GM21529 (cell line): Measurements from ENCODE around the gene IL37.
A peak's percentile ranks its signal among the peaks of the same experiment; 100 is the strongest.
"Not testable (repeated sequence)": the region's sequence is repeated elsewhere in the genome, so short reads cannot be mapped to it uniquely, and the experiment has no call there.

ENCODE experiments used
- ATAC-seq: cut with Tn5 transposase; IDR thresholded peaks from one replicate; pipeline ENCODE4 v1.9.1; 2021; ENCODE audit not compliant: unreplicated experiment

Gene IL37

GRCh38 chr2:112920923-112921532 is 10.1 kb downstream of the IL37 start:
- no peak for ATAC-seq

DNA sequence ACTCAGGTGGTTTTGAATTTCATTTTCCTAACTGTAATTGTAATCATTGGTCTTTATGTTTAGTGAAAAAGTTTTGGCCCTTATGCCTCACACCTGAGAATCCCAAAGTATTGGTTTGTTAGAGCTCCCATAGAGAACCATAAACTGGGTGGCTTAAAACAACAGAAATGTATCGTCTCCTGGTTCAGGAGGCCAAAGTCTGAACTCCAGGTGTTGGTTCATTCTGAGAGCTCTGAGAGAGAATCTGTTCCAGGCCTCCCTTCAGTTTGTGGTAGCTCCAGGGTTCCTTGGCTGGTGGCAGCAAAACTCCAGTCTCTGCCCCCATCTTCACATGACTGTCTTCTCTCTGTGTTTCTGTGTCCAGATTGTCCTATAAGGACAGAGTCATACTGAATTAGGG is 11.0 kb downstream of the IL37 start:
- ATAC-seq = no peak

- no peak for ATAC-seq
These were observed 12.4 kb downstream of the IL37 start for GRCh38 chr2:112923237-112923966.

GRCh38 chr2:112923967-112924338 is 13.0 kb downstream of the IL37 start:
- ATAC-seq = no peak

- no peak for ATAC-seq
These were observed 13.4 kb downstream of the IL37 start for GRCh38 chr2:112924360-112924759.

GRCh38 chr2:112924821-112925220 is 13.9 kb downstream of the IL37 start:
- no peak for ATAC-seq

DNA sequence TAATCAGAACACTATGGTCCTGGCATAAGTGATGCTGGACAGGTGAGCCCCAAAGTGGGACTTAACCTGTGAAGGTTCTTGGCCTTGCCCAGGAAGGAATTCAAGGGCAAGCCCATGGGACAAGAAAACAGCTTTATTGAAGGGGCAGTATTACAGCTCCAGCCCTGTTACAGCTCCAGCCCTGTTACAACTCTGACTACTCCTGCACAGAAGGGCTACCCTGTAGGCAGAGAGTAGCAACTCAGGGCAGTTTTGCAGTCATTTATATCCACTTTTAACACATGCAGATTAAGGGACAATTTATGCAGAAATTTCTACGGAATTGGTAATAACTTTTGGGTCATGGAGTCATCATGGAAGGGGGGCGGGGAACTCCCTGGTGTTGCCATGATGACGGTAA is 15.7 kb downstream of the IL37 start:
- ATAC-seq = no peak

- no peak for ATAC-seq
These were observed 16.8 kb downstream of the IL37 start for GRCh38 chr2:112927745-112928144.

GRCh38 chr2:112933261-112933660 is 22.3 kb downstream of the IL37 start:
- ATAC-seq = no peak

DNA sequence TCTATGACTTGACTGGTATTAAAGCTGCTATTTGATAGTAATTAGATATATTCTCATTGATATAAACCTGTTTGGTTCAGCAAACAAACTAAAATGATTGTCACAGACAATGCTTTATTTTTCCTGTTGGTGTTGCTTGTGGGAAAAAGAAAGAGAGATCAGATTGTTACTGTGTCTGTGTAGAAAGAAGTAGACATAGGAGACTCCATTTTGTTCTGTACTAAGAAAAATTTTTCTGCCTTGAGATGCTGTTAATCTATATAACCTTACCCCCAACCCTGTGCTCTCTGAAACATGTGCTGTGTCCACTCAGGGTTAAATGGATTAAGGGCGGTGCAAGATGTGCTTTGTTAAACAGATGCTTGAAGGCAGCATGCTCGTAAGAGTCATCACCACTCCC is 23.2 kb downstream of the IL37 start:
- ATAC-seq = not testable (repeated sequence)

DNA sequence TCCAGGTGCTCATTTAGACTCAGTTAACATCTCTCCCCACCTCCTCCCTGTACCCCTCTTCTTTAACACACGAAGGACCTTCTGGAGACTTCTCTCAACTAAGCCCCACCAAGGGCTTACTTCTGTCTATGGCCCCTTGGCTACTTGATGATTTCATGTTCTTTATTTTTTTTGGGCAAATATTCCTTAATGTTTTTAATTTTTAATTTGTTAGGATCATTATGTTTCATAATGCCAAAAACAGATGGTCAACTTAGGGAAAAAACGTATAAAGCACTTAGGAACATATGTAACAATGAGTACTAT is 25.9 kb downstream of the IL37 start:
- ATAC-seq = no peak

DNA sequence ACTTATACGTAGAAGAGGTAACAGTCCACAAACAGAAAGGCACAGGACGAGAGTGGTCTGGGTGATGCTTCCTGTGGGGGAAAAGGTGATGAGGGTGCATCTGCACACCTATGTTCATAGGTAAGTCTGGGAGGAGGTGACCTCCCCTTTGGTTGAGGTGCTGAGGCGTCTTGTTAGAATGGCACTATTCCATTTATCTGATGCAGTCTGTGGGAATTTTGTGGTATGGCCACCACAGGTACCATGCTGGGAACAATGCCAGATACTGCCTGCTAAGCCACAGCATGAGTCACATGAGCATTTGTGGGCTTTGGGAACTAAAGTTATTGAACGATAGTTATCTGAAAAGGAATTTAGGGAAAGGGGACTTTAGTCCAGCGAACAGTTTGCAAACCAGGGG is 27.9 kb downstream of the IL37 start:
- no peak for ATAC-seq

DNA sequence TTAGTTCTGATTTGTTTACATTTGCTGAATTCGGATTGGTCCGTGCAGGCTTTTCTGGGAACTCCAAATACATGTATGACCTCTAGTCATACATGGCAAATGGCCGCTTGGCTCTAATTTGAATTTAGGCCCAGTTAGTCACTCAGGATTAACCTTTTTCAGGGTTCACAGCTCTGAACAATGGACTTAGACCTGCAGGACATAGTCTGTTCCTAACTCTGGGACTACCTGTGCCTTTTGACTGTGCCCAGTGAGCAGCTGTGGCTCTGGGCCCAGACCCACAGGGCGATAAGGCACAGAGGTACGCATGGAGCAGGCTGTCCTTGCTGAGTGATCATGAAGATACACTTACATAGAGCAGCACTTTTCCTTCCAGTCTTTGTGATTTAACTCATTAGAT is 28.5 kb downstream of the IL37 start:
- no peak for ATAC-seq

DNA sequence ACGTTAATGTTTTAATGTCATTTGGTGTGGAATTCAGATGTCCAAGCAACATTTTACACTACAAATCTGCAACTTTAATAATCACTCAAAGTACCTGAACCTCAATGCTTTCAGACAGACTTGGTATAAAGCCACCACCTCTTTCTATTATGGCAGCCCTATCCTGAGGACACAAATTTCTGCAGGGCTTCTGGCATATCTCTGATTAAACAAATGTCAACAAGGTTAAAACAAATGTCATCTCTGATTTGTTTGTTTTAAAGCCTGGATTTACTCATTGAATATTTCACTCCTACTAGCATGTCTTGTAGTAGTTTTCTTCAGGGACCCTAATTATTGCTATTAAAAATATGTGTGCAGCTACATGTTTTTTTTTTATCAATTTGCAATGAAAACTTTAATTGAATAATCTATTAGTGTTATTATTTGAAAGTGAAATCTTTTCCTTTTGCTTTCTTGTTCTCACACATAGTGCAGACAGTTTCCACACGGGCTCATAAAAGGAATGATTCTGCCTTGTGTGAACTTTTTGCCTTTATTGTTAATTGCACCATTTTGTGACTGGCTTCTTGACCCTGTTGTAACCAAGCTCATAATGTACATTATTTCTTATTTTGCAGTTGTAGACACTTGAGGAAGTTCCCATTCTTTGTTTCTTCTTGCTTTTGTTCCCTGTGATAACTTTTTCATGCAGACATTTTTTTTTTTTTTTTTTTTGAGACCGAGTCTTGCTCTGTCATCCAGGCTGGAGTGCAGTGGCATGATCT is 30.1 kb downstream of the IL37 start:
- ATAC-seq = no peak

- ATAC-seq = peak; percentile 87
These were observed 31.0 kb downstream of the IL37 start for GRCh38 chr2:112941753-112942653.

DNA sequence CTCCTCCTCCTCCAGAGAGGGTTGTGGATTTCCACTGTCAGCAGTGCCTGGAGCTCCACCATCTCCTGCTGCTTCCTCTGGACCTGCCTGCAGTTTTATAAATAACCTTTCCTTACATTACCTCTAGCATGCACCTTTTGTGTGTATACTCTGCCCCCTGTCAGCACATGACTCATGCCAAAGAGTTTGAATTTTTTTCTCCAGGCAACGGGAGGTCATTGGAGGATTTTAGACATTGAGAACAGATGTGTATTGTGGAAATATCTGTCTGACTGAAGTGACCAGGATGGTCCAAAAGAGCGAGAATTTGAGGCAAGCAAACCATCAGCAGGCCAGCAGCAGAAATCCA is 31.7 kb downstream of the IL37 start:
- no peak for ATAC-seq

- ATAC-seq = no peak
These were observed 34.0 kb downstream of the IL37 start for GRCh38 chr2:112944971-112945370.

- ATAC-seq = no peak
These were observed 35.1 kb downstream of the IL37 start for GRCh38 chr2:112946086-112946485.

DNA sequence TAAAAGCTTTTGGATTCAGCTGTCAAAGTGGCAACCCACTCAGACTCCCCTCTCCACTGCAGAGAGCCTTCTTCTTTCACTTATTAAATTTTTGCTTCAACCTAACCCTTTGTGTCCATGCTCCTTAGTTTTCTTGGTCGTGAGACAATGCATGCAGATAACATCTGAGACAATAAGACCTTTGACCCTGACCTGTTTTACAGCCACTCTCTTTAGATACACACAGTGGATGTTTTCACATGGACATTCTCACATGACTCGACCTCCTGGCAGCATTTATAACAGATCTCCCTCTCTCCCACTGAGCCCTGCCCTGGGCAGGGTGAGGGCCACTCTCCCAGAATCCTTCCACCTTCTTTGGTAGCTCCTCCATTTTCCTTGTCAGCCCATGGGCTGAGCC is 36.4 kb downstream of the IL37 start:
- ATAC-seq = no peak

GRCh38 chr2:112949456-112949855 is 38.5 kb downstream of the IL37 start:
- no peak for ATAC-seq

- ATAC-seq = no peak
These were observed 43.4 kb downstream of the IL37 start for GRCh38 chr2:112954364-112954763.

DNA sequence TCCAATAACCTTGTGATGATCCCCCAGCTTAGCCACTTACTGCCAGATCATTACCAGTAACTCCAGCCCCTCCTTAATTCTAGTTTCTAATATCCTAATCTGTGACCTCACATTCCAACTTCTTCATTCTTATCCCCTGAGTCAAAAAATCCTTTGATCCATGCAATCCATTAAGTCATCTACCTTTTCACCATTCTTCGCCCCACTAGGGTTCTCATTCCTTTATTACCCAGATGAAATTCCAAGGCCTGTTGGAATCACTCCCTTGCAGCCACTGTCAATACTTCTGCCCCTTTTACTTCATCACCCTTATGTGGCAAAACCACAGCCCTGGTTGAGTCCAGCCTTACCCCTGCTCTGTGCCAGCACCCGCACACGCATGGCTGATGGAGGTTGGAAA is 46.5 kb downstream of the IL37 start:
- ATAC-seq = no peak
